Measurements from ENCODE around the gene ZSWIM3. TPM values are rescaled to one million over a fixed set of nuclear protein-coding genes. Genes with fewer than 3 reads are reported as not detected.
A peak's percentile ranks its signal among the peaks of the same experiment; 100 is the strongest.

Gene ZSWIM3
- total and polyA plus RNA-seq, 4 donors: 0.56 to 4.2 (median 2.3) TPM

- no peaks in the 10 kb centered on the region for H3K9me3 ChIP-seq (ENCODE audit: control insufficient read depth in 4 of 4, low read length in 3 of 4)
- no peak overlapping the region for H3K9ac ChIP-seq (ENCODE audit: low read depth in 1 of 2, low read length in 2 of 2)
- no peak overlapping the region for H3K27ac ChIP-seq (ENCODE audit: low read depth in 1 of 2, low read length in 2 of 2)
- H3K36me3 ChIP-seq (ENCODE audit: control insufficient read depth in 4 of 4, insufficient read depth in 3 of 4, low read depth in 1 of 4, low read length in 3 of 4): no peaks in the 10 kb centered on the region
- 69% methylated on average over 11 of the region's 11 CpGs for WGBS
- no peak for DNase-seq (ENCODE audit: low spot score)
- H3K4me1 ChIP-seq (ENCODE audit: control insufficient read depth in 4 of 4, insufficient read depth in 4 of 4, low read length in 3 of 4): peaks cover 3 to 23% (median 9%) of the 10 kb centered on the region in 4 donors
- TF ChIP-seq RXRA (IDR thresholded peaks at IDR 0.05): no peak
- TF ChIP-seq HNF4A (conservative IDR thresholded peaks at IDR 0.05): peak in 1 of 2 donors; percentile 15
- TF ChIP-seq EGR1 (IDR thresholded peaks at IDR 0.05; ENCODE audit: low read depth in 2 of 2): no peak
- no peak for TF ChIP-seq NR2F2 (IDR thresholded peaks at IDR 0.05)
- TF ChIP-seq, protein P1, sequence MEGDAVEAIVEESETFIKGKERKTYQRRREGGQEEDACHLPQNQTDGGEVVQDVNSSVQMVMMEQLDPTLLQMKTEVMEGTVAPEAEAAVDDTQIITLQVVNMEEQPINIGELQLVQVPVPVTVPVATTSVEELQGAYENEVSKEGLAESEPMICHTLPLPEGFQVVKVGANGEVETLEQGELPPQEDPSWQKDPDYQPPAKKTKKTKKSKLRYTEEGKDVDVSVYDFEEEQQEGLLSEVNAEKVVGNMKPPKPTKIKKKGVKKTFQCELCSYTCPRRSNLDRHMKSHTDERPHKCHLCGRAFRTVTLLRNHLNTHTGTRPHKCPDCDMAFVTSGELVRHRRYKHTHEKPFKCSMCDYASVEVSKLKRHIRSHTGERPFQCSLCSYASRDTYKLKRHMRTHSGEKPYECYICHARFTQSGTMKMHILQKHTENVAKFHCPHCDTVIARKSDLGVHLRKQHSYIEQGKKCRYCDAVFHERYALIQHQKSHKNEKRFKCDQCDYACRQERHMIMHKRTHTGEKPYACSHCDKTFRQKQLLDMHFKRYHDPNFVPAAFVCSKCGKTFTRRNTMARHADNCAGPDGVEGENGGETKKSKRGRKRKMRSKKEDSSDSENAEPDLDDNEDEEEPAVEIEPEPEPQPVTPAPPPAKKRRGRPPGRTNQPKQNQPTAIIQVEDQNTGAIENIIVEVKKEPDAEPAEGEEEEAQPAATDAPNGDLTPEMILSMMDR (IDR thresholded peaks at IDR 0.05; ENCODE audit: low read depth, low read length, missing input control): no peak
- no peak for TF ChIP-seq FOXA1 (IDR thresholded peaks at IDR 0.05)
- no peak for TF ChIP-seq GABPA (IDR thresholded peaks at IDR 0.05 in 1 of 2, conservative IDR thresholded peaks at IDR 0.05 in 1 of 2)
- no peak overlapping the region for H3K4me3 ChIP-seq (ENCODE audit: low read depth in 1 of 3, low read length in 3 of 3)
- H3K27me3 ChIP-seq (ENCODE audit: control insufficient read depth in 4 of 4, insufficient read depth in 4 of 4, low read length in 3 of 4): no peaks in the 10 kb centered on the region
These were observed 64.1 kb downstream of the ZSWIM3 start for GRCh38 chr20:45921337-45922189.

DNA sequence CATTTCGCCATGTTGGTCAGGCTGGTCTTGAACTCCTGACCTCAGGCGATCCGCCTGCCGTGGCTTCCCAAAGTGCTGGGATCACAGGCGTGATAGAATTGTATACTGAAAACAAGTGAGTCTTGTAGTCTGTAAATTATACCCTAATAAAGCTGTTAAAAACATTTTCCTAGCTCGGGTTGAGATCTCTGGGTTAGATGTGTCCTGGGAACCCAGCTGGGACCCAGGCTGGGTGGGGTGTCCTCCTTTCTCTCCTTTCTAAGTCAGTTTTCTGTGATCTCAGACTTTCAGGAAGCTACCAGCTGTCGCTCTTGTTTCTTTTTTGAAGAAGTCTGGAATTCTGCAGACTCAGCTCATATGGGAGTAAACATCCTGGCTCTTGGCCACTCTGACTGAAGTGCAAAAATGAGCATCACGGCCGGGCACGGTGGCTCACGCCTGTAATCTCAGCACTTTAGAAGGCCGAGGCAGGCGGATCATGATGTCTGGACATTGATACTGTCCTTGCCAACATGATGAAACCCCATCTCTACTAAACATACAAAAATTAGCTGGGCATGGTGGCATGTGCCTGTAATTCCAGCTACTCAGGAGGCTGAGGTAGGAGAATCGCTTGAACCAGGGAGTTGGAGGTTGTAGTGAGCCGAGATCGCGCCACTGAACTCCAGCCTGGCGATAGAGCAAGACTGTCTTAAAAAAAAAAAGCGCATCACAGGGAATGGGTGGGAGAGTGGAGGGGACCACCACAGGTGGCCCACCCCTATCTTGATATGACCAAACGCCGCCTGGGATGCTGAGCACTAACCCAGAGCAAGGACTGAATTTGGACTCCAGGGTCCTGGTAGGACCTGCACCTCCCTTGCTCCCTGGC is 67.2 kb downstream of the ZSWIM3 start:
- Histone ChIP-seq H3K4me3 (ENCODE audit: low read depth in 1 of 3, low read length in 3 of 3) (peak overlapping the region in 1 of 3 donors; percentile 32), H3K9me3 (ENCODE audit: control insufficient read depth in 4 of 4, low read length in 3 of 4) (no peaks in the 10 kb centered on the region), H3K27me3 (ENCODE audit: control insufficient read depth in 4 of 4, insufficient read depth in 4 of 4, low read length in 3 of 4) (no peaks in the 10 kb centered on the region), H3K36me3 (ENCODE audit: control insufficient read depth in 4 of 4, insufficient read depth in 3 of 4, low read depth in 1 of 4, low read length in 3 of 4) (no peaks in the 10 kb centered on the region), H3K9ac (ENCODE audit: low read depth in 1 of 2, low read length in 2 of 2) (peak overlapping the region in 1 of 2 donors; percentile 84), H3K27ac (ENCODE audit: low read depth in 1 of 2, low read length in 2 of 2) (peak overlapping the region; percentile 33 to 65), H3K4me1 (ENCODE audit: control insufficient read depth in 4 of 4, insufficient read depth in 4 of 4, low read length in 3 of 4) (peaks cover 3 to 26% (median 18%) of the 10 kb centered on the region in 4 donors)
- 39% methylated on average over 21 of the region's 21 CpGs for WGBS
- TF ChIP-seq NR2F2 (IDR thresholded peaks at IDR 0.05) (peak; percentile 18), HNF4A (conservative IDR thresholded peaks at IDR 0.05) (peak; percentile 24 to 56), ZBTB33 (IDR thresholded peaks at IDR 0.05) (no peak), MAX (IDR thresholded peaks at IDR 0.05) (no peak), RAD21 (IDR thresholded peaks at IDR 0.05) (peak in 1 of 2 donors; percentile 12), JUND (IDR thresholded peaks at IDR 0.05) (no peak), SP1 (IDR thresholded peaks at IDR 0.05) (peak; percentile 63), TAF1 (conservative IDR thresholded peaks at IDR 0.05) (no peak)
- TF ChIP-seq, protein P1 (IDR thresholded peaks at IDR 0.05; ENCODE audit: low read depth, low read length, missing input control): no peak
- DNase-seq (ENCODE audit: low spot score): no peak

All from liver (tissue), 9 donors.